ENCODE results near the gene ROPN1. TPM values are rescaled to one million over a fixed set of nuclear protein-coding genes. Genes with fewer than 3 reads are reported as not detected.

ROPN1 gene
- total and polyA plus RNA-seq, 10 of the 15 experiments (the other 5 are each of a cell fraction or from before 2014, with no cell fraction given), result not detected

DNA sequence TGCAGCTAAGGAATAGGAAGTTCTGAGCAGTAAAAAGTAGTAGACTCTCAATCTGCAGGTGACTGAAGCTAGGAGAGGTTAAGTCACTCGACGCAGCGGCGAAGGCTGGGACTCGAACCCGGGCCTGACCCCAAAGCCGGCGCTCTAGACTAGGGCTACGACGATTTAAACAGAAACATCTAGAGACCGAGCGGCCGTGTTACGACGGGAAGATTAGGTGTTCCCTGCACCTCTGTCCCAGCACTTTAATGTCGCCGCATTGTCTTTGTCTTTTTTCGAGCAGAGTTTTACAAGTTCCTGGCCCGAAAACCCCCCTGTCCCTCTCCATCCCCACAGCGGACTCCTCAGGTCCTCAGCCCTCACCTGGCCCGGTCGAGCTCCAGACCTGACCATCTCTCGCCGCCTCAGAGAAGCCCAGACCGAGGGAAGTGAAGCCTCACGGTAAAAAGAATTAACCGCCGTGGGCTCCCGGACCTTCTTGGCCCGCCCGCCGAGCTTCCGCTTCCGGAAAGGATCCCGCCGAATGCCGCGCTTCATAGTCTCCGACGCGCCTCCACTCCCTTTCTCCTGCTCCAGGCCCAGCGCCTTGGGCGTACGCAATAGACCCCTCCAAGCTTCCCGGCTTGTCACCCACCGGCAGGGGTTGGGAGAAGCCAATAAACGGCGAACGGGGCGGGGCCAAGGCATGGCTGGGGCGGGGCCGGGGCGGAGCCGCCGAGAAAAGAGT, 31.0 kb downstream of the ROPN1 start, which contains the start of gene CCDC14 (continued):
- no peak for TF ChIP-seq IRF5 (IDR thresholded peaks at IDR 0.05; ENCODE audit: borderline replicate concordance)
- TF ChIP-seq PAX8 (IDR thresholded peaks at IDR 0.05), result no peak
- TF ChIP-seq E2F4 (IDR thresholded peaks at IDR 0.05; ENCODE audit: low read depth, low read length), result peak; percentile 68
- no peak for TF ChIP-seq ATF3 (IDR thresholded peaks at IDR 0.05; ENCODE audit: borderline replicate concordance, extremely low read depth, low read depth, low read length)

DNA sequence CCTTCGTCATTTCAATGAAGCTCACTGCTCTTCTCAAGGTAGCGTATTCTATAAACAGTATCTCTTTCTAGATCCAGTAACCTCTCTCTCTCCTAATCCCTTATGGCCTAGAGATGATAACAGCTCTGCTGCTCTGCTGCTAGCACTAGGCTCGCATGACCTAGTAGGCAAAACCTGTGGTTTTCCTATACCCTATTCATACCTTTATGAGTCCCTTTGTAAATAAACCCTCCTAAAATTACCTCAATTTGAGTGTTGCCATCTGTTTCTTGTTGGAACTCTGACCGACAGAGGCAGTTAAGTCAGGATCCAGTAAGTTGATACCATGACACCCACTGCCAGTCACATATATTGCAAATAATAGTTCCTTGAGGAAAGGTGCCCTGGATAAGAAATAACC, 38.2 kb downstream of the ROPN1 start:
- BruUV-seq (replicated peaks), result no TSS peak
- intact Hi-C loops (cut with micrococcal nuclease; ENCODE audit: unreplicated experiment) (no loop called here), in situ Hi-C loops (cut with MboI) (no loop called here)
- no peaks in the 10 kb centered on the region for H4K20me1 ChIP-seq (ENCODE audit: control insufficient read depth, insufficient read depth)
- ATAC-seq, result peak; percentile 92
- peak overlapping the region; percentile 23 for H3K4me2 ChIP-seq (ENCODE audit: control insufficient read depth, insufficient read depth)
- SMC1A ChIA-PET (ENCODE audit: uncharacterized antibody, unreplicated experiment), result interaction anchor here (1.1 kb wide), 1 partner anchor 258 kb away, joined by 4 read pairs; no protein-coding TSS in a partner anchor
- no peak overlapping the region for H3K9ac ChIP-seq (ENCODE audit: control insufficient read depth, insufficient read depth, low read length)
- CTCF ChIA-PET, result interaction anchor here (3.5 kb wide), 1 partner anchor 13 kb away, joined by 15 read pairs; no protein-coding TSS in a partner anchor
- WGBS (ENCODE audit: insufficient coverage, insufficient replicate concordance, low lambda C conversion rate, missing lambda C conversion rate), result 36% methylated on average over 4 of the region's 4 CpGs
- peak; percentile 82 for FAIRE-seq
- no peaks in the 10 kb centered on the region for H3K9me3 ChIP-seq (replicated peaks; ENCODE audit: control insufficient read depth, insufficient read depth, low read length)
- H2AFZ ChIP-seq (ENCODE audit: control insufficient read depth, low read depth, low read length), result no peak overlapping the region
- no peak for DNase-seq (ENCODE audit: low read depth, low spot score)
- POLR2A ChIA-PET, result no interaction called here
- 0 out of 2 replicates have a peak overlapping the region, but pooled peaks have one; percentile 1 for H3K4me3 ChIP-seq
- H3K27ac ChIP-seq (ENCODE audit: control insufficient read depth, insufficient read depth), result no peak overlapping the region
- H3K36me3 ChIP-seq (ENCODE audit: control insufficient read depth in 2 of 2, insufficient read depth in 2 of 2, low read length in 1 of 2), result peaks cover 0 to 2% of the 10 kb centered on the region in 2 experiments; a peak in 1 of 4 replicates
- RAD21 ChIA-PET (ENCODE audit: unreplicated experiment), result no interaction called here
- no peaks in the 10 kb centered on the region for H3K27me3 ChIP-seq (replicated peaks in 1 of 2; ENCODE audit: control insufficient read depth in 2 of 2, insufficient read depth in 2 of 2, low read length in 1 of 2)
- H3K79me2 ChIP-seq (ENCODE audit: control insufficient read depth, insufficient read depth, low read length), result no peaks in the 10 kb centered on the region; the same call in 1 of the 2 replicates
- peaks cover 5% of the 10 kb centered on the region; the same call in 1 of the 2 replicates for H3K4me1 ChIP-seq (ENCODE audit: control insufficient read depth, insufficient read depth, low read length)
- TF ChIP-seq RUNX3 (IDR thresholded peaks at IDR 0.05; ENCODE audit: low read length), result peak; percentile 80
- TF ChIP-seq POU2F2 (IDR thresholded peaks at IDR 0.05; ENCODE audit: borderline replicate concordance, low read depth, low read length), result peak; percentile 78; the same call in 1 of the 3 replicates
- no peak for TF ChIP-seq FOXK2 (IDR thresholded peaks at IDR 0.05)
